ENCODE measurements around the gene GOLGA6L7.
"Not testable (repeated sequence)": the region's sequence is repeated elsewhere in the genome, so short reads cannot be mapped to it uniquely, and the experiment has no call there.

Gene GOLGA6L7

DNA sequence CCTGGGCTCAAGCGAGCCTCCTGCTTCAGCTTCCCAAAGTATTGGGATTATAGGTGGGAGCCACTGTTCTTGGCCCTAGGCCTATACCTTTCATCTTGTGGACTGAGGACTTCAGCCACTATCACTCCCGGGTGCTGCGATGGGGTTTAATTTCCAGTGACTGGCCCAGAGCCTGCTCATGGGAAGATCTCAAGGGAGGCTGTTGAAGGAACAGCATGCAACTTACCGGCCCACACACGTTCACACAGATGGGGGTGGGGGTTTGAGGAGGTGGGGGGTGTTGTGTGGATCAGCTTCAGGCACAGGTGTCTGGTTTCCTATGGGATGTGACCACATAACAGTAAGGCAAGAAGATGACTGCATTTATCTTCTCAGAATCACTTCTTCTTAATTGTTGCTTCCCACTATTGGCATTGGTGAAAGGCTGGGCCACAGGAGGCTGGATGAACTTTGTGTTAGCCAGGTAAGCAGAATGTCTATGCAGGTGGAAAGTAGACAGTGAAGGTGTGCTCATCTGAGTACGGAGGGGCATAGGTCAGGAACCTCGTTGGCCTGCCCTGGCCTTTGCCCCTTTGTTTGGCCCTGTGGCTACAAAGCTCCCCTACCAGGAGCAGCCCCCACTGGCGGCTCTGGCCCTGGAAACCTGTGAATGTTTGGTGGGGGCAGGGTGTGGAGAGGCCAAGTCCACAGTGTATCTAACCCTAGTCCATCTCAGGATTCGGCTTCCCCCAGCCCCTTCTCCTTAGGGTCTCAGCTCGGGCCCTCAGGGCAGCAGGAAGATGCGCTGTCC, 35.9 kb upstream of the GOLGA6L7 start:
- DNase-seq (ENCODE audit: low spot score), result no peak

GRCh38 chr15:28881600-28881999, 33.2 kb upstream of the GOLGA6L7 start:
- DNase-seq (ENCODE audit: low spot score), result no peak

DNA sequence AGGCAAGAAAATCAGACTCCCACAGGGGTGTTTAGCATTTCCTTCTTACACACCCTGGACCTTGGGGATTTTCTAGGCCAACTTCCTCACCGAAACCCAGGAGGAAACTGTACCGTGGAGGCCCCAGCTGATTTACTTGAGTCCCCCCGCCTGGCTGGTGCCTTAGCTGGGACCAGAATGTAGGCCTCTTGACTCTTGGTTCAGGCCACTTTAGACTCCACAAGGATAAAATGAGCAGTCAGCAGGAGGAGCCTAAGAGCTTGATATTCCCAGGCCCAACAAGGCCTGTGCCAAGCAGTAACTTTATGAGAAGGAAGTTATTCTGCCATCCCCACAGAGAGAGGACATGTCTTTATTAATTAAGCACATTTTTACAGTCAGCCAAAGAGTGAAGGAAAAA, 32.7 kb upstream of the GOLGA6L7 start:
- DNase-seq (ENCODE audit: low spot score), result no peak

GRCh38 chr15:28880680-28881079, 32.2 kb upstream of the GOLGA6L7 start:
- no peak for DNase-seq (ENCODE audit: low spot score)

- no peak for DNase-seq (ENCODE audit: low spot score)
These were observed 31.1 kb upstream of the GOLGA6L7 start for GRCh38 chr15:28879551-28879950.

- DNase-seq (ENCODE audit: low spot score), result no peak
These were observed 29.8 kb upstream of the GOLGA6L7 start for GRCh38 chr15:28878209-28878608.

DNA sequence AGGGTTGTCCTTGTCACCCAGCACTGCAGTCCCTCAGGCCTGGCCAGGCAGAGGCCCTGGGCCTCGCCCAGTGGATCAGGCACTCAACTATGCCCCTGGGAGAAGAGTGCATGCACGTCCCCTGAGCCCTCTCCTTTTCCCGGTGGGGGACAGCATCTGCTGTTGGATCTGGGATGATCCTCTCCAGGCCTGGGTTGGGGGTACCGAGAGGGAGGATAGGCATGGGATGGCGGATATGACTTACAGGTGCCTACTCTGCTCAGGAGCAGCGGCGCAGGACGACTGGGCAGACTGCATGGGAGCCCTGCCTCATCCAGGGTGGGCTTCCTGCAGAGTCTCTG, 28.4 kb upstream of the GOLGA6L7 start:
- no peak for DNase-seq (ENCODE audit: low spot score)

GRCh38 chr15:28876131-28876844, 27.8 kb upstream of the GOLGA6L7 start:
- peak; percentile 43 for DNase-seq (ENCODE audit: low spot score)

GRCh38 chr15:28875461-28876000, 27.1 kb upstream of the GOLGA6L7 start:
- DNase-seq (ENCODE audit: low spot score), result no peak

- no peak for DNase-seq (ENCODE audit: low spot score)
These were observed 25.2 kb upstream of the GOLGA6L7 start for GRCh38 chr15:28873585-28874190.

- DNase-seq (ENCODE audit: low spot score), result no peak
These were observed 24.6 kb upstream of the GOLGA6L7 start for GRCh38 chr15:28873006-28873405.

GRCh38 chr15:28871168-28871567, 22.7 kb upstream of the GOLGA6L7 start:
- no peak for DNase-seq (ENCODE audit: low spot score)

GRCh38 chr15:28868744-28869345, 20.4 kb upstream of the GOLGA6L7 start:
- no peak for DNase-seq (ENCODE audit: low spot score)

- DNase-seq (ENCODE audit: low spot score), result not testable (repeated sequence)
These were observed 13.3 kb upstream of the GOLGA6L7 start for GRCh38 chr15:28861589-28862293.

DNA sequence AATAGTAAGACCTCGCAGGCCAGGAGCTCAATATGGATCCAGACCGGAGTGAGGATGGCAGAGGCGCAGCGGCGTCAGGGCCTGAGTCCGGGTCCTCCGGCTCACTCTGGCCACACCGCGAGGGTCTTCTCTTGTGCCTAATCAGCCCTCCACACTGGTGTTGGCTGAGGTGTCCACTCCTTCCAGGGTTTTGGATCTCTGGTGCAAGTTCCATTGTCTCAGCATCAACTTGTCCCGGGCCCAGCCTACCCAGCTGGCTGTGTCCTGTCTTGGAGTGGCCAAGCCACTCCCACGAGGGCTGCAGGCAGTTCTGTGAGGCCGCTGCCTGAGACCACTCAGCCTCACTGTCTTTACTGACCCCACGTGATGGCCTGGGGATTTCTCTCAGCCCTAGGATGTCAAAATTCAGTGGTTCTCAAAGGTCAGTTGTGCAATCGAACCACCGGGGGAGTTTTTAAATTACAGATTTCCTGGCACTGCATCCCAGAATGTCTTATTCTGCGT, 12.6 kb upstream of the GOLGA6L7 start:
- DNase-seq (ENCODE audit: low spot score), result no peak

GRCh38 chr15:28854578-28854977, 6.1 kb upstream of the GOLGA6L7 start:
- DNase-seq (ENCODE audit: low spot score), result not testable (repeated sequence)

DNA sequence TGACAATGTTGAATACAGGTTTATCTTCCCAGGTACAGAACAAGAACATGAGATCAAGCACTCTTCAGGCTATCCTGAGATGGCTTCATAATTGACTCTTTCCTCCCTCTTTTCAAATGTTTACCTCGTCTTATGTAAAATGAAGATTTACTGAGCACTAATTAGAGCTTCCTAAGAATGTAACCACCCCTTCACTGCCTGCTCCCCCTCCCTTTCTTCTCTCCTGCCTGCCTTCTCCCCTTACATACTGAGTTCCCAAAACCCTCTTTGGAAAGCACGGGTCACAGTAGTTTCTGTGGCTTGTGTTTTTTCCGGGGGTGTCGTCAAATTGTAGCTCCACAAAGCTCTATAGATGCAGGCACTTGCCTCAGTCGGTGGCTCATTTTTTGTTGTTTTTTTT, 5.2 kb upstream of the GOLGA6L7 start:
- not testable (repeated sequence) for DNase-seq (ENCODE audit: low spot score)

- not testable (repeated sequence) for DNase-seq (ENCODE audit: low spot score)
These were observed 1.3 kb upstream of the GOLGA6L7 start for GRCh38 chr15:28849766-28850165.

DNA sequence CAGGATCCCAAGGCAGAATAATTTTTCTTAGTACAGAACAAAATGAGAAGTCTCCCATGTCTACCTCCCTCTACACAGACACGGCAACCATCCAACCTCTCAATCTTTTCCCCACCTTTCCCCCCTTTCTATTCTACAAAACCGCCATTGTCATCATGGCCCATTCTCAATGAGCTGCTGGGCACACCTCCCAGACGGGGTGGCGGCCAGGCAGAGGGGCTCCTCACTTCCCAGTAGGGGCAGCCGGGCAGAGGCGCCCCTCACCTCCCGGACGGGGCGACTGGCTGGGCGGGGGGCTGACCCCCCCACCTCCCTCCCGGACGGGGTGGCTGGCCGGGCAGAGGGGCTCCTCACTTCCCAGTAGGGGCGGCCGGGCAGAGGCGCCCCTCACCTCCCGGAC, 827 bp upstream of the GOLGA6L7 start:
- DNase-seq (ENCODE audit: low spot score), result not testable (repeated sequence)

DNA sequence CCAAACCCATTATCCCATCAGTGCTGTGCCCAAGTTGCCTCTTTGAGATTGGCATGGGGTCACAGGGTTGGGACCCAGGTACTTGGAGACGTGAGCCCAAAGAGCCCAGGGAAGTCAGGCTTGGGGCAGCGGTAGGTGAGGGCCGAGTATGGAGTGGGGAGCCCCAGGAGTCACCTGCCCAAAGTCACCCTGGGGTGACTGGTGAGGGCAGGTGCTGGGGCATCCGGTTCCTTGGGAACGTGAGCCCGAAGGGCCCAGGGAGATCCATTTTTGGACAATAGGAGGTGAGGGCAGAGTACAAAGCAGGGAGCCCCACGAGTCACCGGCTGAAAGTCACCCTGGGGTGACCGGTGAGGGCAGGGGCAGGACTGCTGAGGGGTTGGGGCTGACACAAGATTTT, 485 bp downstream of the GOLGA6L7 start:
- not testable (repeated sequence) for DNase-seq (ENCODE audit: low spot score)

DNA sequence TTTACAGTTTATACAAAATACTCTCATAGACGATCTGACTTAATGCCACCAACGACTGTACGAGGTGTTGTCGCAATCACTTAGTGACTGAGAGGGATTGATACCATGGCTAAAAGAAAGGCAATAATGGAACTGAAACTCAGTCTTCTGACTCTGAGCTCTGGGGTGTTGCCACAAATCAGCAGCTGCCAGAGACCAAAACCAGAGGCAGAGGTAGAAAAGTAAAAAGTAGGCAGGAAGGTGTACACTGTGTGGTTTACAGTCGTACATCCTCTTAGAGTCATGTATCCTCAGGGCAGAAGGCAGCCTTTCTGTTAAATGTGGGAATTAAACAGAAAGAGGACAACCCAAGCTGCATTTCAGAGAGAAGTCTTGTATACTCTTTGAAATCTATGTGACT, 1.2 kb downstream of the GOLGA6L7 start:
- not testable (repeated sequence) for DNase-seq (ENCODE audit: low spot score)

DNA sequence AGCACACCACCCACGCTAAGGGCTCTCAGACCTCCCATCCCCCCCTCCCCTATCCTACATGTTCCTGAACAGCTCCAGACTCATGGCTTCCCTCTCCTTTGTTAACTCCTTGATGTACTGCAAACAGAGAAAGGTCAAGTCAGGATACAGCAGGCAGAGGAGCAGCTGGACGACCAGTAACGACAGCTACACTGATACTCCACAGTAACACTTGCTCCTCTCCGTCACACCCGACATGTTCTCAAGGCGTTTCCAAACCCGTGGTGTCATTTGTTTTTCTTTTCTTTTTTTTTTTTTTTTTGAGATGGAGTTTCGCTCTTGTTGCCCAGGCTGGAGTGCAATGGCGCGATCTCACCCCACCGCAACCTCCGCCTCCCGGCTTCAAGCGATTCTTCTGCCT, 4.3 kb downstream of the GOLGA6L7 start:
- DNase-seq (ENCODE audit: low spot score), result not testable (repeated sequence)
